ENCODE data around the gene HMX3.

- TF ChIP-seq CTCF (IDR thresholded peaks at IDR 0.05) (no peak), POLR2A (IDR thresholded peaks at IDR 0.05) (no peak)
Observed at GRCh38 chr10:123136221-123136805, 543 bp downstream of the HMX3 start.

All from Peyer's patch (tissue), 4 donors.